ENCODE results near the gene ARHGEF18. TPM values are rescaled to one million over a fixed set of nuclear protein-coding genes. Genes with fewer than 3 reads are reported as not detected.

The ARHGEF18 gene
- total RNA-seq, result 48.6 and 66.3 TPM in 2 replicates

GRCh38 chr19:7348587-7349230 is at the start of gene ARHGEF18:
ARHGEF18 (plus strand) TSS chr19:7348937; CDS start chr19:7362891, 13,954 bp downstream.

Other genes with a start within 250 kb of the ARHGEF18 start
- 5.0 and 26.0 TPM in 2 replicates for gene INSR, start 54.5 kb upstream of the ARHGEF18 start, total RNA-seq
- gene PEX11G, start 140.1 kb downstream of the ARHGEF18 start, total RNA-seq, result 0.57 and 4.2 TPM in 2 replicates
- gene ZNF358, start 167.2 kb downstream of the ARHGEF18 start, total RNA-seq, result 19.0 and 36.5 TPM in 2 replicates
- gene MCOLN1, start 173.7 kb downstream of the ARHGEF18 start, total RNA-seq, result 9.4 and 17.1 TPM in 2 replicates
- gene PNPLA6, start 186.8 kb downstream of the ARHGEF18 start, total RNA-seq, result 80.8 and 115 TPM in 2 replicates
- not detected in 2 replicates for gene CAMSAP3, start 246.9 kb downstream of the ARHGEF18 start, total RNA-seq